Measurements from ENCODE around the gene MACF1.
A peak's percentile ranks its signal among the peaks of the same experiment; 100 is the strongest.
"Not testable (repeated sequence)": the region's sequence is repeated elsewhere in the genome, so short reads cannot be mapped to it uniquely, and the experiment has no call there.

MACF1 gene

DNA sequence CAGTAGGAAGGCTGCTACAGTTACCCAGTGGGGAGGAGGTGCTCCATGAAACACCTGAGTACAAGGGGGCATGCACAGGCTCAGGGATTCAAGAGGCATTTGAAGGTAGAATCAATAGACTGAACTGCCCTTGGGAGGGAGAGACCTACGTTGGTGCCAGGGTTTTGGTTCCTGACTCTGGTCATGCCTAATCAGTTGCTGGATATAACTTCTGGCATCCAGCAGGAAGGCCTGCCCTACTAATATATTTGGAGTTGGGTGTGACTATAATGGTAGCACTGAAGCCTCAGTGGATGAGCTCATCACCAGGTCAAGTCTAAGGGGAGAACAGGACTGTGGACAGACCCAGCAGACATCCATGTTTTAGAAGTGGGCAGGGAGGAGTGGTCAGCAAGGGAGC, 271.1 kb downstream of the MACF1 start:
- not testable (repeated sequence) for DNase-seq

DNA sequence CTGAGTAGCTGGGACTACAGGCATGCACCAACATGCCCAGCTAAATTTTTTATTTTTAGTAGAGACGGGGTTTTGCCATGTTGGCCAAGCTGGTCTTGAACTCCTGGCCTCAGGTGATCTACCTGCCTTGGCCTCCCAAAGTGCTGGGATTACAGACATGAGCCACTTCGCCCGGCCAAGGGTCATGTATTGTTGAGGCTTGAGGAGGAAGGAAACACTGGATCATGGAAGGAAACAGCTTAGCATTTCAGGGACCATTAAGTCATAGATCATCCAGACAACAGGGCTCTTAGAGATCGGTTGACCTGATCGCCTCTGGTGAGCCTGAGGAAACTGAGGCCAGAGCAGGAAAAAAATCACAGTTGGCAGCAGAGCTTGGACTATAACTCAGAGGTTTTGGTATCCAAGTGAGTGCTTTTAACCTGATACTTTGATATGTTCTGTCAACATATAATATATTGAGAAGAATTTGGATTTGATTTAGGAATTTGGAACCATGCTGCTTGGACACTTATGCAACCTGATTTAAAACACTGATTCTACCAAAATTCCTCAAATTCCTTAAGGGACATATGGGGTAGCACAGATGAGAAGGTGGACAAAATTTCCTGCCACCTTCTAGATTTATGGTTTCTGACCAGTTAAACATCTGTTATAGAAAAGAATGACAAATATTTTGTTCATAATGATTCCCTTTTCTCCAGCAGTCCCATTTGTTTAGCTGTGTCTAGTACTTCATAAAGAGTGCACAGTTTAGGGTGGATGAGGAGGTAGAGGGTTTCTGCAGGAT, 273.8 kb downstream of the MACF1 start:
- DNase-seq: no peak

DNA sequence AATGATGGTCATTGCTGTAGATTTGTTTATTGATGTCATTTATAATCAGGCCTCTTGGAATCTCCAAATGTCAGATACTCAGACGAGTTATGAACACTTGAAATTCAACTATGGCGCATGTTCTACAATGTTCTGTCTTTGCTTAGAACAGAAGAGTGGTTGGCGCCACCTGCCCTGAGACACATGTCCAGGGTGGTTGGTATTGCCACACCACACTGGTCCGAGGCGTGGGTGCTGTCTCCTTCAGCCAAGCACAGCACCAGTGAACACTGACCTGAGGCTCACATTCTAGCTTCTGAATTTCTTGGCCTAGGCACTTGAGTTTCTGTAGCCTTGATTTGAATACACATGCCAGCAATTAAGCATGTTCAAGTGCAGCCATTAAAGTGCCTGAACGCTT, 276.8 kb downstream of the MACF1 start:
- no peak for DNase-seq

DNA sequence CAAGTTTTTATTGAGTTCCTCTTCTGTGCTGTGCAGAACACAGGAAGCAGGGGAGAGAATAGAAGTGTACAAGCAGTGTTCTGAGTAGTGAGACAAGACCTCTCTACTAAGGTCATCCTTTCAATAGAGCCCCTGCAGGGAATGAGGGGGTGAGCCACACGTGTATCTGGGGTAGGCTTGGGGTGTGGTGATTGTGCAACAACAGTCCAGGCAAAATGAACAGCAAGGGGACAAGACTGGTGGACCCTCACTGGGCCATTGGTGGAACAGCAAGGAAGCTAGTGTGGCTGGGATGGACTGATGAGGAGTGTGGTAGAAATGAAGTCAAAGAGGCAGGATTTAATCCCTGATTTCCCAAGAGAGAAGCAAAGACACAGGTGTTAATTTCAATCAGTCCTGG, 278.8 kb downstream of the MACF1 start:
- no peak for DNase-seq

DNA sequence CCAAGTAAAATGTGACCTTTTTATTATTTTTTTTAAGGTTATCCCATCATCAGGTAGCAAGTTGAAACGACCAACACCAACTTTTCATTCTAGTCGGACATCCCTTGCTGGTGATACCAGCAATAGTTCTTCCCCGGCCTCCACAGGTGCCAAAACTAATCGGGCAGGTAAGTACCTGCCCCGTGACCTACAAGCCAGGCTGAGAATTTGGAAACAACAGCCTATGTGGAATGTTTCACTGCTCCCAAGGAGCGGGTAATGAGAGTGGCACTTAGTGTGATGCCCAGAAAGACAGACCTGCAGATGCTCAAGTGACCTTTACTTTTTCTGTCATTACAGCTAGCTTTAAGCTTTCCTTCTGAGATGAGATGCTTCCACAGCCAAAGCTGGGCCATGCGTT, 280.1 kb downstream of the MACF1 start:
- DNase-seq: no peak

DNA sequence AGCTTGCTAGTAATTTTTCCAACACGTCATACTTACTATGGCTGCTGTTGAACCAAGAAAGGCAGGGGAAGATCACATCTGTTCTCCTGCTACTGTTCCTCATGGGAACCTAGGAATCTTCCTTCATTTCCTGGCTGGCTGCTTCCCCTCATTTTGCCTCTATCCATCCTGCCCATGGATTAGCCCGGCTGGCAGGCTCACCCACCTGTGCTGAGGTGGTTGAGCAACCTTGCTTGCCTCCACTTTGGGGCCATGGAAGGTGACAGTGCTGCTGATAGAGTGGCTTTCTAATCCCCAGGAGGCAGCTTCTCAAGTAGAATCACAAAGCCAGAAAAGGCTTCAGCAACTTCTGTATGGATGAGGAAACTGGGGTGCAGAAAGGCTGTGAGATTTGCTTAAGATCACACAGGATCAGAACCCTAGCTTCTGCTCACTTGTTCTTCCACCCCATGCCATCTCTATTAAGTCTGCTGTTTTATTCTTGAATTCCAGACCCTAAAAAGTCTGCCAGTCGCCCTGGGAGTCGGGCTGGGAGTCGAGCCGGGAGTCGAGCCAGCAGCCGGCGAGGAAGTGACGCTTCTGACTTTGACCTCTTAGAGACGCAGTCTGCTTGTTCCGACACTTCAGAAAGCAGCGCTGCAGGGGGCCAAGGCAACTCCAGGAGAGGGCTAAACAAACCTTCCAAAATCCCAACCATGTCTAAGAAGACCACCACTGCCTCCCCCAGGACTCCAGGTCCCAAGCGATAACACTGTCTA, 280.7 kb downstream of the MACF1 start:
- no peak for DNase-seq

DNA sequence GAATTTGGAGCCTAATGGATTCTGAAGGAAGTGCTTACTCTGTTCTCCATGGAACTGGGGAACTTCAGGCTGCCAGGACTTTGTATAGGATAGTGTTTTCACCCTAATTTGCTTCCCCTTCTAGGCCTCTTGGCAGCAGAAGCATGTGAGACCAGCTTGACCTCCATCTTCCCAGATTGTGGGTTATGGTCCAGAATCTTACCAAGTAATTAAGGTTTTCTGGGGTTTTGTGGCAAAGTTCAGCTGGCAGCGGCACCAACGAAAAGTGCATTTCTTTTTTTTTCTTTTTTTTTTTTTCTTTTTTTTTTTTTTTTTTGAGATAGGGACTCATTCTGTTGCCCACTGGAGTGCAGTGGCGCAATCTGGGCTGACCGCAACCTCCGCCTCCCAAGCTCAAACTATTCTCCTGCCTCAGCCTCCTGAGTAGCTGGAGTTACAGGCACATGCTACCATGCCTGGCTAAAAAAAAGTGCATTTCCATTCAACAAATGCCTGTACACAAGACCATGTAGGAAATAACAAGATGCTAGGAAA, 283.6 kb downstream of the MACF1 start:
- no peak for DNase-seq

DNA sequence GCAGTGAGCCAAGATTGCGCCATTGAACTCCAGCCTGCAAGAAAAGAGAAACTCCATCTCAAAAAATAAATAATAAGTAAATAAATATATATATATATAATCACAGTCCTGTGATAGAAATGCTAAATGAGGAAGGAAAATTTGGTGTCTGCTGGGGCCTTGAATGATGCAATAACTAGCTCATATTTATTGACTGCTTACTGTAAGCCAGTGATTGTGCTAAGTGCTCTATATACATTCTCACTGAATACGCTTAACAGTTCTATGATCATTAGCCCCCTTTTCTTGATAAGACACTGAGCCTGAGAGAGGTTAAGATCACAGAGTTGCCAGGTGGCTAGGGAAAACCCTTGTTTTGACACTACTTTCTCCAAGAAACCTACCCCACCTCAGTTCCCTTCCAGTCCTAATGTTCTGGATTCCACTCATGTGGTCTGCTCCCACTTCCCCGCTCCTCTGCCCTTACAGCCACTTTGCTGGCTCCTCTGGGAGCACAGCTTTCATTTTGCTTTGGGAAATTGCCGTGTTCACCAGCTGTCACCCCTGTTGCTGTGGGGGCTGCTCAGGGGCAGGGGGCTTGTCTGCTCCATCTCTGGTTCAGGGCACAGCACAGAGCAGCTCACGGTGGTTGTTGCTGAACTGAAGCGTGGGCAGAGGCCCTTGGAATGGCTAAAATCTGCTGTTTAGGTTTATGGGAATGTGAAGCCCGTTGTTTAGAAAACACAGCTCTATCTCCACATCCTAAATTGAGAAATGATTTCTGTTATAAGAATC, 284.5 kb downstream of the MACF1 start:
- peak; percentile 20 for DNase-seq

DNA sequence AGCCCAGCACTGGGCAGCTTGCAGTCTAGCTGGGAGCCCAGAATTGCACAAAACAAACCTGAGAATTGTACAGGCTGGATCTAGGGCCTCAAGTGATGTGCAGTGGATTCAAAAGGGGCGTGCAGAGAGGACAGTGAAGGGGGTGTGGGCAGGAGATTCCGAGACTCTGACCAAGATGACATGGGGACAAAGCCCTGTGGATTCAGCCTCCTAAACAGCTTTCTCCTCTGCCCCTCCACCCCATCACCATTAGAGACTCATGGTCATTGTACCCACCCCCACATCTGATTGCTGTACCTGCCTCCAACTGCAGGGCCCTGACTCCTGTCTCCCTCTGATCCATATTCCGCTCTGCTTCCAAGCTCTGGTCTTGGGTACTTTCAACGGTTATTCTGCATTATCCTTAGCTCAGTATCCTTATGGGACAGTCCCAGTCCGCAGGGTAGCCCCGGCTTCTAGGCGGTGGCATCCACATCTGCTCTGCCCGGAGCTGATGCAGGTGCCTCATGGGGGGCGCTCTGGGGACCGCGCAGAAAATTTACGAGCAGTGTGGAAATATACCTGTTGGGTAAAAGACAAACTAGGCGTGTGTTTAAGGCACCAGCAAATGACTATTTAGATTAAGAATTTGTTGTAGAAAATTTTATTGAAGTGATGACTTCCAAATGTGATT, 285.2 kb downstream of the MACF1 start:
- no peak for DNase-seq

DNA sequence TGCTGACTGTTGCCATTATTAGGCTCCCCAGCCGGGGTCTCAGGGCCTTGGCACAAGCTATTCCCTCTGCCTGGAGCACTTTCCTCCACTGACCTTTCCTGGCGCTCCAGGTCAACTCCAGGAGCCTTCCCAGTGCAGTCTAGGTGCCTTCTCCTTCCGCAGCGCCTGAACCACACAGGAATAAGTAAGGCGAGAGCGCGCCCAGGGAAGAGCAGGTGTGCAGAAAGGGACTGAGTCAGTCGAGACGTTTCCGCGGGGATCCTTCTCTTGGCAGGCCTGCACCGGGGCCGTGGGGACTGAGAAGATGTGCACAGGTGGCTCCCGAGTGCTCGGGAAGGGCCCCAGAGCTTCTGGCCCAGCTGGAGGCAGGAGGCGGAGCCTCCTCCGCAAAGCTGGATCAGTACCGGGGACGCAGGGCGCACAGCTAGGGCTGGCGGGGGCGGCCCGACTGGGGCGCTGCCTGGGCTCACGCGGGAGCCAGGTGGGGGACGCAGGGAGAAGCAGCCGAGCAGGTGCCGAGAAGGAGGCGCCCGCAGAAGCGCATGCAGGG, 286.2 kb downstream of the MACF1 start:
- DNase-seq: peak; percentile 63

DNA sequence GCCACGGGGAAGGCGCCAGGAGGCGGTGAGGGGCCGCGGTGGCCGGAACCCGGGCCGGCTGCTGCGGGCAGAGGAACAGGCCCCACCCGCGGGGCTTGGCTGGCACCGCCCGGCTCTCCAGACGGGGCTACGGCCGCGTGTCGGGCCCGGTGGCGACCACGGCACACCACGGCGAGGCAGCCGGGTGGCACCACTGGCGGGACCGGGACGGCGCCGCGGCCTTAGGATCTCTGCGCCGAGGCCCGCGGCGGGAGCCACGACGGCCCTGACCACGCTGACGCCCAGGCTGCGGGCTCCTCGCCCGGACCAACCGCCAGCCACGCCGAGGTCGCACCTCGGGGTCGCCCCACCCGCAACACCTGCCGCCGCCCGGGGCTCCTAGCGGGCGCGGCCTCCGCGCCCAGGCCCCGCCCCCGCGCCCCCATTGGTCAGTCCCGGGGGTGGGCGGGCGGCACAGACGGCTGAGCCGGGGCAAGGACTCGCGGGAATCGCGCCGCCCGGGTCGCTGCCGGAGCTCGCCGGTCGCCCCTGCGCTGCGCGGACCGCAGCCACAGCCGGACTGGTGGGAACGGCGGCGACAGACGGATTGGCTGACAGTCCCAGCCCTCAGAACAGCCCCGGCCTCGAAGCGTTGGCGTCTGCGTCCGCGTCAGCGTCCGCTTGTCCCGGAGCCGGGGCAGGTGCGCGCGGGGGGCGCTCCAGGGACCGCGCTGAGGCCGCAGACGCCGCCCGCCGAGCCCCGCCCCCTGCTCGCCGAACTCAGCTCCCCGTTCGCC, 286.8 kb downstream of the MACF1 start, which contains the start of gene BMP8A:
BMP8A (plus strand) TSS at position 491 of the 776 bp plus-strand sequence. CDS start 356 bp downstream, outside the sequence.
- DNase-seq: peak; percentile 70

DNA sequence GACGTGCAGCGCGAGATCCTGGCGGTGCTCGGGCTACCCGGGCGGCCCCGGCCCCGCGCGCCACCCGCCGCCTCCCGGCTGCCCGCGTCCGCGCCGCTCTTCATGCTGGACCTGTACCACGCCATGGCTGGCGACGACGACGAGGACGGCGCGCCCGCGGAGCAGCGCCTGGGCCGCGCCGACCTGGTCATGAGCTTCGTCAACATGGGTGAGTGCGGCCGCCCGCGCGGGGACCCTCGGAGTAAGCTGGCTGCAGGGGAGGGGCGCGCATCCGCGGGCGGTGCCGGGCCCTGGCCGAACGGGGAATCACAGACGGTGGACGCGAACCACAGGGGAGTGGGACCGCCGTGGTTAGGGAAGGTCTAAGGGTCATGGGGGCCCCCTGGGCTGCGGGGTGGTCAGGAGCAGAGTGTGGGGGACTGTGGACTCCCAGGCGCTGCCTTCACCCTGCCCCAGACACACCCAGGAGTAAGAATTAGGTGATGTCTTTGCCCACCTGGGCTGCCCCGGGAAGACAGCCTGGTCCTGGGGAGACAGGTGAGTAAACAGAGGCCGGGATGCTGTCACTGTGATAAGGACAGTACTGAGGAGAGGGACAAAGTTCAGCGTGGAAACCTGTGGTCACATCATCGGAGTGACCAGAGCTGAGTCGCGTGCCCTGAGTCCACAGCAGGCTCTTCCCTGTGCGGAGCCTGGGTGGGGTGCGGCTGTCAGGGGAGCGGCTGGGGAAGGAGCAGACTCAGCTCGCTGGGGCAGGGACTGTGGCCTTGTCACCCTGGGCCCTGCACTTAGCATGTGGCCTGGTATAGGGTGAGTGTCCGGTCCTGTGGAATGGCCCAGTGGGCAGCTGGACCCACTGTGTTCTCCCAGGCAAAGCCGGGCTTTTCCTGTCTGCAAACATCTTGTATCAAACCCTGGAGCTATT, 287.9 kb downstream of the MACF1 start:
- not testable (repeated sequence) for DNase-seq

DNA sequence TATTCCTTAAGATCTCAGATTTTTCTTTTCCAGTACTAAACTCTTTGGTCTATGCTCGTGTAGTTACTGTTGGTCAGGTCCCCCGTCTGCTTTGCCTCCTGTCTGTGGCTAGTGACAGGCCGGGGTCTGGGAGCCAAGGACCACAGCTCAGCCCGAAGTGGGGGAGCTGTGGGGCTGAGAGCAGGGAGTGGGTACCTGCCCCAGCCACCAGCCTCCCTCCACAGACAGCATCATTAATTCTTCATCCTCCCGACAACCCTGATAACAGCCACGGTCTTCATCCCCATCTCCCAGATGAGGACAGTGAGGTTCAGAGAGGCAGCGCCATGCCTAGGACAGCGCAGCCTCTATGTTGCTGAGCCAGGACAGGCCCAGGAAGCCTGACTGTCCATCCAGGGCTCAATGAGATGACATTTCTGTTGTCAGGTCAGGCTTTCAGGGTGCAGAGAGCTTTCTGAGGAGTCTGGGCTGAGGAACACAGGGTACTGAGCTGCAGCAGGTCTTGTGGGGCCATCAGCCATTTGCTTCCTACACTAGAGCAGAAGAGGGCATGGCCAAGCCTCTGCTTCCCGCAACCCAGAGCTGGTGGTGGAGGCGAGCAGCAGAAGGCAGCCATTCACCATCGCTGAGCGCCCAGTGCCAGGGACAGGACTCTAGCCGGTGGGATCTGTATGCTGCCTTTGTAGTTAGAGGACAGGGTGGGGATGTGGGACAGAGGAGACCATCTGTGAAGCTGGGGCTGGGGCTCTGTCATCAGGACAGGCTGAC, 288.7 kb downstream of the MACF1 start:
- not testable (repeated sequence) for DNase-seq

DNA sequence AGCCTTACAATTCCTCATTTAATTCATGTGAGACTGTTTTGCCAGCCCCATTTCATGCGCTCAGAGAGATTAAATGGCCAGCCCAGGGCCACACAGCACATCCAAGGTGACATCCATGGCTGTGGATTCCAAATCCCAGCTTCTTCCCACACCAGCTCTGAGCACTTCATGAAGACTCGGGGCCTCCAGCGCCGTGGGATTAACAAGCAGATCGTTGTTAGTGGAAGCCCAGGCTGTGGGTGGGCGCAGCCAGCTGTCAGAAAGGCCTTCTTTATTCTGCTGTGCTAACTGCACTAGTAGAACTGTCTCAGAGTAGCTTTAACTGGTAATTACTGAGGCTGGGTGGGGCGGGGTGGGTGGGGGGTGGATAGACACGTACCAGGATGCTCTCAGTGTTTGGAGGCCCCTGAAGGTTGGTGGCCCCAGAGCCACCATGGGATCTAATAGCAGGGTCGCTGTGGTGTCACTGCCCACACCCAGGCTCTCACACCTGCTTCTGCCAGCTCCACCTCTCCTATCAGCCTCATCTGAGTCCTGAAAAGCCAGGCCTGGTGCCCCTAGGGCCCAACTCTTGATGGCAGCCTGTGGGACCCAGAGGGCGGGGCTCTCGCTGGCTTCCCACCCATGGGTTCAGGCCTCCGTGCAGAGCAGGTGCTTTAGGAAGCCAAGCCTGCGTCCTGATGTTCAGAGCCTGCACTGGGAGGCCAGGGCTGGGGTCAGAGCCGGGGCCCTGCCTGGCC, 290.3 kb downstream of the MACF1 start:
- DNase-seq: no peak

DNA sequence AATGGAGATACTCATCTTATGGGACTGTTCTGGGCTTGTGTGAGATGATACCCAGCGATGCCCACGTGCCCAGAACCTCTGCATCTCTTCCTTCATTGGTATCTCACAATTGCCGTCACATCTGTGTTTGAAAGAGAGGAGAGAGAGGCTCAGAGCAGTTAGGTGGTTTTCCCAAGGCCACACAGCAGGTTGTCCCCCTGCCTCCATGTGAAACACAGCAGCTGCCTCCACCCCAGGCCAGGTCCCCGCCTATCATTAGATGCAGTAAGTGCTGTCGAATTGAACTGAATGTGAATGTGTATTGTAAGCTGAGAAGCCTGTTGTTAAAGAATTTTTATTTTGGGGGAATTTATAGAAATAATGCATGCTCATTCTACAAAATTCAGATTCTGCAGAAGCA, 292.0 kb downstream of the MACF1 start:
- DNase-seq: not testable (repeated sequence)

DNA sequence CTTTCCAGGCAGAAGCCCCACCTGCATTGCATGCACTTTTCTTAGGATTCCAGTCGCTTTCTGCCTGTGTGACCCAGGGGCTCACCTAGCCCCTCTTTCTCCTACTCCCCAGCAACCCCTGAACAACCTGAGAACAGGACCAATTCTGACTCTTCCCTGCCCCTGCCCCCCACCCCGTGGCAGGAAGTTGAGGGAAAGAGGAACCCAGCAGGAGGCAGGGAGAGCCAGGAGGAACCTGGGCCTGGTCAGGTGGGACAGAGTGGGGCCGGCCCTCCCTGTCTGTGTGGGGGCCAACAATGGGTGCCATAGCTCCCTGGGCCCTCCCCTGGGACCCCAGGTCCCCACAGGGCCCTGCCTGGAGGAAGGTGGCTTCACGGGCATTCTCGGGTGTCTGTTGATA, 293.1 kb downstream of the MACF1 start:
- DNase-seq: no peak

DNA sequence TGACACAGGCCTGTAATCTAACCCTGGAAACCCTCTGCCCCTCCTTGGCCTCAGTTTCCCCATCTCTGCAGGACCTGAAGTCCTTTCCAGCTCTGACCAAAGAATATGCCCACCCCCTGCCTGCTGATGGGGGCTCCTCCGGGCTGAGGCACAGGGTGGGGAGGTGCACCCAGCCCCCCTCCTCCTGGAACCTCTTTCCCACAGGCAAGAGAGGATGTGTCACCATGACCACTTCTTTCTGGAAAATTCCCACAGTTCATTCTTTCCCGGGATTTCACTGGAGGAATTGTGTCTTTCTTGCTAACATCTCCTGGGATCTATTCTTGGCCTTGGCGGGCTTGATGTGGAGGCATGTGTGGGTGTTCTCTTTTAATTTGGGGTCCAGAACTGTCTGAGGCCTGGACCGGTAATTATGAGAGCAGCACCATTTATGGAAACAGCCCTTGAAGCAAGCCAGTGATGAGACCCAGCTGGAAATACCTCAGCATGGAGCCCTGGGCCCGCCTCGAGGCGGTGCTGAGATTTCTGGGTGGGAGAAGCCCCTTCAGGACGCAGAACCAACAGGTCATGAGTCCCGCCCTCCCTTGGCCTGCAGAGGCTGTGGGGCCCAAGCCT, 293.7 kb downstream of the MACF1 start:
- not testable (repeated sequence) for DNase-seq

DNA sequence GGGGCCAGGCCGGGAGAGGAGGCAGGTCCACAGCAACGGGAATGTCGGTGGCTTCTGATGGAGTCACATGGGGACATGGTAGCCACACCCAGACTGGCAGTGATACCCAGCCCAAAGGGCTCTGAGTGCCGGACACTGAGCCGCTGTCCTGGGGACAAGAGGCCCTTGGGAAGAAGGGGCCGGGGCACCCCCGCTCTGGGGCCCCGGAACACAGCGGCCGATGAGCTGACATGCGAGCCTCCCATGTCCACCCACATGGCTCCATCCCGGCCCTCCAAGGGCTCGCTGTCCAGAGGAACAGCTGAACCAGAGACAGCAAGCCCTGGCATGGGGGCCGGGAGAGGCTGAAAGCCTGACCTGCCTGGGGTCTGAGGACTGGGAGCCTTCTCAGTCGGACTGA, 294.3 kb downstream of the MACF1 start:
- not testable (repeated sequence) for DNase-seq

Measured in NCI-H2171 treated with DMSO at 0.1 percent for 48 hours (cell line).